GM06990 (cell line): Measurements from ENCODE around the gene TPST2.

Experiments
- DNase-seq: peaks from one replicate; pipeline ENCODE4 v3.0.0-alpha.2; 2011; ENCODE audit not compliant: insufficient read length; ENCODE audit errors: extremely low read depth
- H3K27me3 ChIP-seq: replicated peaks from 2 replicates; pipeline ENCODE4 v1.6.0; 2011; ENCODE audit warnings: low read length; ENCODE audit not compliant: control insufficient read depth, insufficient read depth
- H3K36me3 ChIP-seq: 2 replicates; pipeline ENCODE4 v1.5.1; 2011; ENCODE audit warnings: low read length; ENCODE audit not compliant: control insufficient read depth, insufficient read depth
- H3K4me3 ChIP-seq: replicated peaks from 2 replicates; pipeline ENCODE4 v1.5.1; 2011; ENCODE audit warnings: low read depth, mild to moderate bottlenecking, control low read depth, low read length
- CTCF ChIP-seq: IDR thresholded peaks from 2 replicates; pipeline ENCODE4 v1.5.1; 2011; ENCODE audit warnings: low read length, control low read depth, mild to moderate bottlenecking, inconsistent platforms; ENCODE audit not compliant: insufficient read depth, poor library complexity, severe bottlenecking

Gene TPST2

DNA sequence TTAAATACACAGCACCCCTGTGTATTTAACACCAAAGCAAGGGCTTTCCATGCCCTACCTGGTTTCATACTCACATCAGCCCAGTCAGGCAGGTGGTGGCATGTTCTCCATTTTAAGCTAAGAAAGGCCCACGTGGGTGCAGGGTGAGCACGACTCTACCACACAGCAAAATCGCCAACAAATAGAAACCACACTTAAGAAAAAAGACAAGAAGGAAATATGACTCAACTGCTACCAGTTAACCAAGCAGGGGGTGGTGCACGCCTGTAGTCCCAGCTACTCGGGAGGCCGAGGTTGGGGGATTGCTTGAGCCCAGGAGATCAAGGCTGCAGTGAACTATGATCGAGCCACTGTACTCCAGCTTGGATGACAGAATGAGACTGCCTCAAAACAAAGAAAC, 42.5 kb downstream of the TPST2 start:
- Histone ChIP-seq H3K27me3 (no peaks in the 10 kb centered on the region), H3K36me3 (peaks cover 6% of the 10 kb centered on the region), H3K4me3 (no peak overlapping the region)
- TF ChIP-seq CTCF, result no peak
- no peak for DNase-seq

DNA sequence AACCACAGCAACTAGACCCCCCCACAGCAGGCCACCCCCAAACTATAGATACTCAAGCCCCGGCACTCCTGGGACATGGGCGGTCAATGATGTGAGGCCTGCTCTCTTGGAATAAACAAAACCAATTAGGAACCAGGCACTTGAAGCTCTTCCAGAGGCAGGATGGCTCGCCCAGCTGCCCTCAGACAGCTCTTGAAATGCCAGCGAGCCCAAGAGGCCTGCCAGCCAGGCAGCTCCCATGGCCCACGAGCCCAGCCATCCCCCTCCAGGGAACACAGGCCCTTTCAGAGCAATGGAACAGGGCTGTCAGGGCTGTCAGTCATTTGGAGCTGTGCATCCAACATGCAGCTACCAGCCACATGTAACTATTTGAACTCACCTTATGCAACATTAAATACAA, 43.6 kb downstream of the TPST2 start:
- Histone ChIP-seq H3K36me3 (peaks cover 8% of the 10 kb centered on the region), H3K27me3 (no peaks in the 10 kb centered on the region), H3K4me3 (no peak overlapping the region)
- no peak for DNase-seq
- no peak for TF ChIP-seq CTCF

GRCh38 chr22:26545827-26546226, 44.1 kb downstream of the TPST2 start:
- no peak for DNase-seq
- H3K4me3 ChIP-seq, result no peak overlapping the region
- no peaks in the 10 kb centered on the region for H3K27me3 ChIP-seq
- TF ChIP-seq CTCF, result no peak
- peaks cover 11% of the 10 kb centered on the region for H3K36me3 ChIP-seq

DNA sequence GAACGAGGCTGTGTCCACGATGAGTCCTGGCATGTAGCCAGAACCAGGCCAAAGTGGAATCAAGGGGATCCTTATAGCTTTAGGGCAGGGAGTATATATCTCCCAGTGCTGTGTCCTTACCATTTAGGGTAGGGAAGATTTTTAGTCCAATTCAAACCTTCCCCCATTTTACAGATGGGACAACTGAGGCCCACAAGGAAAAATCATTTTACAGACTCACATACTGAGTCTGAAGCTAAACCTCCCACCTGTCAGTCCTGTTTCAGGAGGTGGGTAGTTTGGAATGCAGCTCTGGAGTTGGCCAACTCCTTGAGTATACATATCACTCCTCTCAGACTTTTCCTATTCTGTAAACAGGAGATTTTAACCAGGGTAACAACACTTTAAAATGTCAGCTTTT, 44.5 kb downstream of the TPST2 start:
- no peak for TF ChIP-seq CTCF
- Histone ChIP-seq H3K36me3 (peaks cover 15% of the 10 kb centered on the region), H3K4me3 (no peak overlapping the region), H3K27me3 (no peaks in the 10 kb centered on the region)
- DNase-seq, result no peak

DNA sequence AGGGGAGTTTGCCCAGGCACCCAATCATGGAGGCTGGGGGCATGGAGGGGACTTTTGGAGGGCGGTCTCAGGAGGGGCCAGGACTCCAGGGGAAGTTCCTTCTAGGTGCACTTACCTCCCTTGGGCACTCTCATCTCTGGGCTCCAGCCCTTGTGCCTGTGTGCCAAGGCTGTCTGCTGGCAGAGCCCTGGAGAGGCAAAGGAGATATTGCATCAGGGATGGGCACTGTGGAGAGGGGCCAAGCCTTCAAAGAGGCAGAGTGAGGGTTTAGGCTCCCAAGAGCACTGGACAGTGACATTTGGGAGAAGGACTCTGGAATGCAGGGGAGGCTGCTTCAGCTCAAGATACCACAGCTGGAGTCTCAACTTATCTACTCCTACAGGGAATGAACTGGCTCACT, 45.4 kb downstream of the TPST2 start:
- DNase-seq, result no peak
- no peak for TF ChIP-seq CTCF
- Histone ChIP-seq H3K36me3 (peaks cover 15% of the 10 kb centered on the region), H3K4me3 (no peak overlapping the region), H3K27me3 (no peaks in the 10 kb centered on the region)

DNA sequence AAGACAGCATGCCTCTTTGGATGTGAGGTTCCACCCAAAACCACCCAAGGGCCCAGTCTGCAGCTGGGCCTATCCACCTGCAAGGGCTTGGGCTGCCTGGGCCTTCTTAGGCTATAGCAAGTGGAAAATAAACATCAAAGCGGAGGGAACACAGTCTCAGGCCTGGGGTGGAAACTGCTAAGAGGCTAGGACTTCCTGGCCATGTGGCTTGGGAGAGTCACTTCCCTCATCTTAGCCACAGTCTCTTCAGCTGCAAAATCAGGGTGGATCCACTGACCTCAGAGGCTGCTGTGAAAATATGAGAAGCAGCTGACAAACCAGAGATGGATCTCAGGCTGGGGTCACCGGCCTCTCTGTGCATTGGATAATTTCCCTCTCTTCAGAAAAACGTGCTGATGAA, 47.1 kb downstream of the TPST2 start:
- no peak for TF ChIP-seq CTCF
- no peak for DNase-seq
- Histone ChIP-seq H3K27me3 (no peaks in the 10 kb centered on the region), H3K36me3 (peaks cover 15% of the 10 kb centered on the region), H3K4me3 (no peak overlapping the region)
